Stimulated activated CD4-positive, alpha-beta T cell treated with anti-CD3 and anti-CD28 coated beads, Interleukin-12 subunit alpha, Interleukin-12 subunit beta, amount 100 ng/mL, for 48 hours (primary cell): ENCODE results near the gene RASGEF1B.
"Not testable (repeated sequence)": the region's sequence is repeated elsewhere in the genome, so short reads cannot be mapped to it uniquely, and the experiment has no call there.

Experiments
- DNase-seq, 3 donors: peaks; one replicate each; pipeline ENCODE4 v3.0.0-alpha.2; 2020; ENCODE audit warnings: low read depth in 2 of 3, low spot score in 1 of 3

The RASGEF1B gene

DNA sequence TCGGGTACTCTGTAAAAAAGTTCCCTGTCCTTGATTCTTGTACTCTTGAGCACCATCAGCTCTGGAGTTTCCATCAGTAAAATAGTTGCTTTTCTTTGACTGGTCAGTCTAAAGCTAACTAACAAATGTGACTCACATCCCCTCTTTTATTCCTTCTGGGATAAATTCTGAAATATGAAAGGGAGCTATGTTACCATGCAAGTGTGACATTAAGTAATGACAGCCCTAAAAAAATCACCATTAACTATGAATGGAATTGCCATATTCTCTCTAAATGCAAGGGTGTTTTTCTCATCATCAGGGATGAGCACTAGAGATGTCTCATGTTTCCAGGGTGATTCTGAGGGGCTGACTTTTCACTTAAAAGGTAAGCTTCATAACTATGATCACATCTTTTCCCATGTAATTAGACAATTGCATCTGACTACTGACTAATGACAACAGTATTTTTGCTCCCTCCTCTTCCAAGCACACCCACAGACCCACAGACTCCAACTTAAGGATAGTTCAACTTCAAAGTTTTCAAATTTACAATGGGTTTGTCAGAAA is 26.9 kb upstream of the RASGEF1B start:
- no peak for DNase-seq

DNA sequence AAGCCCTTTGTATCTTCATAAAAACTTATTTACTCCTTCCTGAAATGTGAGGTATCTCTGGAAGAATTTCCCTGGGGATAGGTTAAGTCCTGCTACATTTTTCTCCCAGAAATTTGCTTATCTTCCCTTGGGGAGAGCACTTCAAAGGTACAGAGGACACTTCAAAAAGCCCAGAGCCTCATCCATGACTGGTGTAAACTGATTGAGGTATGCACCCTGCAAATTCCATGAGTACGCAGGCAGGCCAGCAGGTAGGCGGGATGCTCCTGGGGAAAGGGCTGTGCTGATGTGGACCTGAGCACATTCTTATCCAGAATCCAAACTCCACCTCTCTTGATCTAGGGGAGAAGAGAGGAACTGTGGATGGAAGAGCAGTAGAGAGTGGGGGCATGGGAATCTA is 26.3 kb upstream of the RASGEF1B start:
- DNase-seq, result no peak

DNA sequence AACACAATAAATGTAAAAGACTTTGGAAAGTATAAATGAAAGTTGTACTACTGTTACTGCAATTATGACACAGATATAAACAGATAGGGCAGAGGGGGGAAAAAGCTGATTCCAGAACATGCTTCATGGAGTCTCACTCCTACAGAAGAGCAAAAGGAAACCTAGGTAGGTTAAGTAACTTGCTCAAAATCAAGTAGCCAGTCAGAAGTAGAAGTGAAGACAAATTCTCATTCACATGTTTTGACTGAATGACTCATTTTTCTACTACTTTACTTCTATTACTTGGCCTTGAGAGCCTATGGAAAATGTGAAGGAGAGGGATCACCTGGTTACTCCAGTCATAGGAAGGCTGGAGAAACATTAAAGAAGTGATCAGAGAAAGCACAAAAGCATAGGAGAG is 23.6 kb upstream of the RASGEF1B start:
- no peak for DNase-seq

DNA sequence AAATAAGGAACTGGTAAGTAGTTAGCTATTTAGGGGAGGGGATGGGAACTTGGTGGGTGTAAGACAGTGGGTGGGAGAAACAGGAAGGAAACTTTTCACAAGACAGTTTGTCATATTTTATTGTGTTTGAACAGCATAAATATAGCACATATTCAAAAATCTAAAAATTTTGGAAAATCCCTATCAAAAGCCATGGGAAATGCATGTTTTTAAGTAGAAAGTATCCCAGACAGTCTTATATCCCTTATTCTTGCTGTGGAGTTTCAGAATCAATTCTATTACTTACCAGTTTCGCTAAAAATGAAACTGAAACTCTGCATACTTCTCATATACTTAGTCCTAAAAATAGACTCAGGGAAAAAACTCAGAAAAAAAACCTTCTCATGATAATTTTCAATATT is 22.3 kb upstream of the RASGEF1B start:
- no peak for DNase-seq

DNA sequence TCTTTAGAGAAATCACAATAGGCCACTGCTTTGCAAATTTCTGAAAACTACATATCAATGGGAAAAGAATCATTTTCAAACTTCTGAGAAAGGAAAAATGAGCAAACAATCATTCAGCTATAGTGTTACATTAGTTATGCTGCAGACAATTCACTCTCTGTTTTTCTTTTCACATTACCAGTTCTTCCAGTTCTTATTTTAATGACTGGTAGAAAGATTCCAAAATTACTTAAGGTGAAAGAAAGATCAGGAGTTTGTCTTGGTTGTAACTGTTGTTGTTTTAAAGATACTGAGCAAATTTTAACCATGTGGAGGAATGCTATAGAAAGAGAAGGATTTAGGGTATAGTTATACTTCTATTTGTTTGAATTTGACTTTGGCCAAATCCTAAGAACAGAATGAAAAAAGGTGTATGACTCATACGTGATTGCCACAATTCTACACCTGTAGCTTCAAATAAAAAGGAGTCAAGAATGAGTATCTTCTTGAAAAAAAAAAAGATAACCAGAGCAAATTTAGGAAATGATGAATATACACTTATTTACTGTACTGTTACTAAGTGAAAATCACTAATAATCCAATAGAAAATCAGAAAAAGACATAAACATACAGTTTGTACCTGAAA is 21.0 kb upstream of the RASGEF1B start:
- no peak for DNase-seq

DNA sequence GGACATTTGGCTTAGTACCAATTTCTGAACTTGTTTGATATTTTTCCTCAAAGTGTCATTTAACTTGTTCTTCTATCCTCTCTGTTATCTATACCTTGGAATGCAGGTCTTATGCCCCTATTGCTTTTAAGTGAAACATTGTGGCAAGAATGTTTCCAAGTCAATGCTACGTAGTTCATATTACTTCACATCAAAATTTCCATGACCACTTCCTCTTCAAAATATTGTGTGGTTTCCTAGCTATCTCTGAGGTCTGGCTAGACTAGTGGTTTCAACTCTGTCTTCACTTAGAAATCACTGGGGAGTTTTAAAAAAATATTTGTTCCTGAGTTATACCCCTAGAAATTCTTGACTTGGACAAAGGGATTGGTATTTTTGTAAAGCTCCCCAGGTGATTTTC is 20.2 kb upstream of the RASGEF1B start:
- no peak for DNase-seq

DNA sequence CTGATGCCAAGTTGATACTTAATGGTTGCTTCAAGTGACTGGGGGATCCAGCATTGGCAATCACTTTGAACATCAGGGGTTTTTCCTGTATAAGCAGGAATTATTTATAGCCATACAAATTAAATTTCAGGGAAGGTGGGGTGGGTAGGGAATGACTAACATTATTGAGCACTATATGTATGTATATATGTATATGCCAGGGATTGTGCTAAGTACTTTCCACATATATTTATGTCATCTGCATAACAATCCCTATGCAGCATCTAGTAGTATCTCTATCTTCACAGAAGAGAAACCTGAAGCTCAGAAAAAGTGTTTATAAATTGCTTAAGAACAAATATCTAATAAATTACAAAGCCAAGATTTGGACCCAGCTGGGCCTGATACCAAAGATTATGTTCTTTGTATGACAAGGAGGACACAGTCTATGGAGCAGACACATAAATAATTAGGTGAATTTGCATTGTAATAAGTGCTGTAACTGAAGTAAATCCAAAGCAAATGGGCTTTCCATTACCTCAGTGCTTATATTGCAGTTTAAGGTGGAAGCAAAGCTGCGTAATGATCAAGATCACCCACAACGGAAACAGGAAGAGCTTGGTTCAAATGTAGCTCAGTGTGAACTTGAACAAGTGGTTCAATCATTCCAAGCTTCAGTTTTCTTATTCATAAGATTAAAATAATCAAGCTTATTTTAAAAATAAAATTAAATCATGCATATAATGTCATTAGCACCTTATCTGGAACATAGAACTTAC is 18.9 kb upstream of the RASGEF1B start:
- no peak for DNase-seq

DNA sequence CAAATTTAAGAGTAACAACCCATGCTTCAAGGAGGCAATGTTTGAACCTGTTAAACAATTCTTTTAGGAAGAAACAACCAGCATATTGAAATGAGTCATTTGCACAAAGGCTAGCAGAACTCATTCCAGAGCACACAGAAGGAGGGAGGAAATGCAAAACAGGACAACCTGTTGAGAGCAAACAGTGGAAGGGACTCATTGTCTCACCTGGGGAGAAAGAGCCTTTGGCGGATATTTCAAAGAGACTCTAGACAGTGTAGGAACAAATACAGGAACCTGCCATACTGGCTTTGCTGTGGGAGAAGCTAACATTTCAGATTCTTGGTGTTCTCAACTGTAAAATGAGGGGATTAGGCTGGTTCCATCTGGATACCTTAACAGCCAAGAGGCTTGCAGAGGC is 14.8 kb upstream of the RASGEF1B start:
- no peak for DNase-seq

DNA sequence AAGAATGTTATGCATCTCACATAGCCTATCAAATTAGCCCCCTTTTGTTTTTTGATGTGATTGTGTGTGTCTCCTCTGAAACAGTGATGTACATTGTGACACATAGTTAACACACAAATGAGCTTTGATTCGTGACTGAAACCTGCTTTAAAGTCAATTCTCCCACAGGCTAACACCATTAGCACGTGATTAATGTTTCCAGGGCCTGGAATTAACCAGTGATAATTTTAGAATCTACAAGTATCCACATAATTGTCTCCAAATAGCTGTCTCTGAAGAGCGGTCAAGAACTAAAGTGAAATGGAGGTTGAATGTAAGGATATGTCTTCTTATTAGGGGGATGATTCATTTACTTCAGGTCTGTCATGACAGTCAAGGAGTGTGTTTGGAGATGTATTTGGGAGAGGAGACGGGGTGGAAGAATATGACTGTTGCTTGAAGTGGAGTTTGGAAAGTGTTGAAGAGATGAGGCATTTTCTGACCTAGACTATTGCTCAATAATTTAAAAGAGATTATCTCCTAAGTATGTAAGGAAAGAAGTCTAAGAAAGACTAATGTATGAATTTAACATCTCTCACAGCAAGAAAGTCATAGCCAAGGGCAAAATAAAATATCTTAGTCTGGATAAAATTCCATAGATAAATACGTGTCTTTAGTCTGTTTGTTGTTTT is 13.7 kb upstream of the RASGEF1B start:
- no peak for DNase-seq

DNA sequence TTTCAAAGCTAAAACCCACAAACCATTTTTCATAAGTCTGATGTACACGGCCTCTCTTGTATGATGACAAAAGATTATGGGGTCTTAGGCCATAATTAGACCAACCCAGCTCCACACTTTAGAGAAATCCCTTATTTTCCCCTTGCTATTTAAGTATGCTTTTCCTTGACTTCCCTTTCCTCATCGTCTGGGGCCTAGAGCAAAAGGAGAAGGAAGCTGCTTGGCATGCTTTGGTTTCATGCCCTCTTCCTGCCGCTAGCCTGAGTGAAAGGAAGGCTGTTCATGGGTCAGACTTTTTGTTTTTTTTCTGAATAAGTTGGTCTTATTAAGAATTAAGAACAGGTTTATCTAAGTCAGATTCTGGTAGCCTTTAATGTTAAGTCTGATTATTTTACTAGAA is 10.6 kb upstream of the RASGEF1B start:
- DNase-seq, result no peak

DNA sequence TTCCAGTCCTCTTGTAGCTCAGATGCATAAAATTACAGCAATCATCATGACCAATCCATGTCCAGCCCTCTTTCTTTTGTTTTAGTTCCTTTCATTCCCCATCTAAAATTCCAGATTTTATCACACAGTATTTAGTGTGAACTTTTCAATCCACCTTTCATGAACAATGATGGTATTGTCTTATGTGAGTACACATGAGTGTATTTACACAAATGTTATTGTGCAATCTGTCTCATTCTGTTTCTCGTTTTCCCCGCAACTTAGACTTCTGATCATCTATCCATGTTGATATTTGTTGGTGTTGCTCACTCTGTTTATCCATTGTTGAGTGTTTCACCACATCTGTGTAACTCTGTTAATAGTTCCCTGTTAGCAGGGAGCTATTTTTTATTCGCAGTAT is 9.4 kb upstream of the RASGEF1B start:
- no peak for DNase-seq

DNA sequence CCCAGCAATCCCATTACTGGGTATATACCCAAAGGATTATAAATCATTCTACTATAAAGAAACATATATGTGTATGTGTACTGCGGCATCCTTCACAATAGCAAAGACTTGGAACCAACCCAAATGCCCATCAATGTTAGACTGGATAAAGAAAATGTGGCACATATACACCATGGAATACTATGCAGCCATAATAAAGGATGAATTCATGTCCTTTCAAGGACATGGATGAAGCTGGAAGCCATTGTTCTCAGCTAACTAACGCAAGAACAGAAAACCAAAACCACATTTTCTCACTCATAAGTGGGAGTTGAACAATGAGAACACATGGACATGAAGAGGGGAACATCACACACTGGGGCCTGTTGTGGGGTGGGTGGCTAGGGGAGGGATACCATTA is 7.9 kb upstream of the RASGEF1B start:
- DNase-seq, result not testable (repeated sequence)

DNA sequence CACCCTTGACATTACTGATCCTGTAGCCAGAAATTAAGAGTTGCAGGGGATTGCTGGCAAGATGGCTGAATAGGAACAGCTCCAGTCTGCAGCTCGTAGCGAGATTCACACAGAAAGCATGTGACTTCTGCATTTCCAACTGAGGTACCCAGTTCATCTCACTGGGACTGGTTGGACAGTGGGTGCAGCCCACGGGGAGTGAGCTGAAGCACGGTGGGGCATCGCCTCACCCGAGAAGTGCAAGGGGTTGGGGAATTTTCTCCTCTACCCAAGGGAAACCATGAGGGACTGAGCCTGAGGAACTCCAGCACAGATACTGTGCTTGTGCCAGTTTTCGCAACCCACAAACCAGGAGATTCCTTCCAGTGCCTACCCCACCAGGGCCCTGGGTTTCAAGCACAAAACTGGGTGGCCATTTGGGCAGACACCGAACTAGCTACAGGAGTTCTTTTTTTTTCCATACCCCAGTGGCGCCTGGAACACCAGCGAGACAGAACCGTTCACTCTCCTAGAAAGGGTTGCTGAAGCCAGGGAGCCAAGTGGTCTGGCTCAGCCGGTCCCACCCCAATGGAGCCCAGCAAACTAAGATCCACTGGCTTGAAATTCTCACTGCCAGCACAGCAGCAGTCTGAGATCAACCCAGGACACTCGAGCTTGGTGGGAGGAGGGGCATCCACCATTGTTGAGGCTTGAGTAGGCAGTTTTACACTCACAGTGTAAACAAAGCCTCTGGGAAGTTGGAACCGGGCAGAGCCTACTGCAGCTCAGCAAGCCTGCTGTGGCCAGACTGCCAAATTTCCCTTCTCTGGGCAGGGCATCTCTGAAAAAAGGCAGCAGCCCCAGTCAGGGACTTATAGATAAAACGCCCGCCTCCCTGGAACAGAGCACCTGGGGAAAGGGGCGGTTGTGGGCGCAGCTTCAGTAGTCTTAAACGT is 1.9 kb upstream of the RASGEF1B start:
- not testable (repeated sequence) for DNase-seq

DNA sequence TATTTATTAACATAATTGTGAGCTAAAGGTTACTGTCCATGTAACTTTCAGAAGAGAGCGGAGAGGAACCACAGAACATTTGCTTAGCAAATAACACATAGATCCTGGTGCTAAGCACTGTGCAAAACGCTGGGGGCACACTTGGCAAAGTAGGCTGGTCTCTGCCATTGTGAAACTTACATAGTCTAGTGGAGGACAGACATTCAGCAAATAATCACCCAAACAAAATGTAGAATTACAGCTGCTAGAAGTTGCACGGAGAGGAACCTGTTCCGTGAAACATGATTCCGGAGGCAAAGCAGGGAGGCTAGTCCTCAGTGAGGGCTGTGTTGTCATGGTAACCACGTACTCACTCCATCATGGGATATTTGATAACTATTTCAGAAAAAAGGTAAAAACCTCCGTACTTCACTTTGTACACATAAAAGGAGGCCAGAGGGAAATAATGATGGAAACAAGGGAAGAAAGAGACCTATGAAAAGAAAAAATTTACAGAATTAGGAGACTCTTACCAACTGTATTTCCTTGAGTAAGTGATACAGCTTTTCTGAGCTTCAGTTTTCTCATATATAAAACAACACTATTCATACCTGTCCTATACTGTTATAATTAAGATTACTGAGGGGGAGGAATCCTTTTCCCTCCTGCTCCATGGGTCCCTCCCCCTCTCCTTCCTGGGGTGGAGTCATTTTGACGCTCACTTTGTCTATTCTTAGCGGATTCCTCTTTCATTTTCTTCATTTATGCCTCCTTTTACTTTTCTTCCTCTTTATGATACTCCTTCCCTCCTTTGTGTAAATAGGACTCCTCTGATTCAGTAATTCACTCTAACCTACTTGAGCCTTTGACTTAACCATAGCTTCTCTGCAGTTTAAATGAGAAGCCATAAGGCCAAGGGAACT is 825 bp upstream of the RASGEF1B start:
- peak in 2 of 3 donors; percentile 5 to 6 for DNase-seq

DNA sequence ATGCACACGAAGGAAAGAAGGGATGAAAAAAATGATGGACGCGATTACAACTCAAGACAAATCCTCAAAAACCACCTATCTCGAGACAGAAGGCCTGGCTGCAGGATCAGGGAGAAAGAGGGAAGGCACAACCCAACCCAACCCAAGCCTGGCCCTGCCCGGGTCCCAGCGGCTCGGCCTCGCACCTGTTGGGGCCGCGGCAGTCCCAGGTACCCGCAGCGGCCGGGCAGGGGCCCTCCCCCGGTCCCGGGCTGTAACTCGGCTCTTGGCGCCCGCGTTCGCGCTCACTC is 464 bp downstream of the RASGEF1B start:
- DNase-seq, result no peak

DNA sequence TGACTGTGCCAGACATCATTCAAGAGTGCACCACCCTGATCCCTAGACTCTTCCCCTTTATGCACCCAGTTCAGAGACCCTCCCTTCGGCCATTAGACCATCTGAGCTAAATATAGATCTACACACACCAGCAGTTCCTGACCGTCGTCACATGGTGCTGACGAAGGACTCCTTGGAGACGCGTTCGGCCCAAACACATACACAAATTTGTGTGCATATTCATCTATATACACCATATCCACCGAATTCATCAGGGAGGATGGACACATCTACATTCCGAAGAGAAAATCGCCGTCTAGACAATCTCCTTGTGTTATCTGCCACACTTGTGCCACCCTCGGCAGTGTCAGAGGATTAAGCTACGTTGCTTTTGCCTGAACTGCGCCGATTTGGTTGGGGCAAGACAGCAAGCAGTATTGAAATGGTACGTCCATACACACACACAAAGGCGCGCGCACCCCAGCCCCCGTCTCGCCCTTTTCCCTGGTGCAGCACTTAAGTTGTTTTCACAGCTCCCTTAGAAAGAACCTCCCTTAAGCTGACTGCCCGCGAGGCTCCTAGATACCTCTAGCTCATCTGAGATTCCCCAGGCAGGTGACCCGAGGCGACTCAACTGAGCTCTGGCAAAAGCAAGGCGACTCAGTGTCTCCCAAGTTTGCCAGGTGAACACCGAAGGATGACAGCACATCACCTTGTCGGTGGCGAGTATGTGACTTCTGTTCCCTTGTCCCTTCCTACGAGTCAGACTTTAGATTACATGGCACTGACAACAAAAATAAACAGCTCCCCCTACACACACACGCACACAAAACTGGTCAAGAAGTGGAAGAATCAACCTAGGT is 1.0 kb downstream of the RASGEF1B start:
- DNase-seq, result peak in 2 of 3 donors; percentile 5 to 27

DNA sequence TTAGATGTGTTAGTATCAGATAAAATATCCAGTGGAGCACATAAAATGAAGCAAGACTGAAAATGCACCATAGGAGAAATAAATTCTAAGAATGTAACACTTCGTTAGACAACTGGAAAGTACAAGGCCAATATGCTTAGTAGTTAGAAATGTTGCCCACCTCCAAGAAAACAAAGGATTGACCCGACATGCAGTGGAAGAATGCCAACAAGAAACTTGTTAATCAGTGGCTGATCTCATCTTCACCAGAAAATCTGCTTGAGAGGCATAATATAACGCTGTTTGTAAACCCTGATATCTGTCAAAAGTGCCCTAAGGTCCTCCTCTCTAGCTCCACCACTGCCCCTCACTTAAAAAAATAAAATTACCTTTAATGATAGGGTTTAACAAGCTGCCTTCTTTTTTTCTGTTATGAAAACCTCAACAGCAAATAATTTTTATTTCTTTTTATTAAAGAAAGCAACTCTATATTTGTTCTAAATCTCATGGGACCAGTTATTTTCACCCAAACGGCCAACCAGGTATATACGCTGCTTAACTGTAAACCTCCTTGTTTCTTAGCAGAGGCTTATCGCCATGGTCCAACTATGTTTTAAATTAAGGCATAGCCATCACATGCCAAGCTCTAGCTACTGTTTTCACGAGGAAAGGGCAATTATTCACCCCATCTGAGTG is 1.8 kb downstream of the RASGEF1B start:
- no peak for DNase-seq

DNA sequence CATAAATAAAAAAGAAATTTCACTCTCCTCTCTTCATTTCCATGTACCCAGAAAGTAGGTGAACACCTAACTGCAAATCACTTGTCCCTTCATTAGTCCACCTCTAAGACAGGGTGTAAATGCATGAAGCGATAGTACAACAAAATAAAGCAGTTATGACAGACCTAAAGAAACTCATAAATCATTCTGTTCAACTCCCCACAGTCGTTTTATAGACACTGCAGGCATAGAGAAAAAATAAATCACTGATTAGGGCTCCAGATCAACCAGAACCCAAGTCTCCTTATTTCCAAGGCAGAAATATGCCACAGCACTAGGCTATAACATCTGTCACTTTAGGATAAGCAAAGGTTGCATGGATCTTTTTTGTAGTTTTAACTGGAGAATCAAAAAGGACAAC is 3.0 kb downstream of the RASGEF1B start:
- no peak for DNase-seq

DNA sequence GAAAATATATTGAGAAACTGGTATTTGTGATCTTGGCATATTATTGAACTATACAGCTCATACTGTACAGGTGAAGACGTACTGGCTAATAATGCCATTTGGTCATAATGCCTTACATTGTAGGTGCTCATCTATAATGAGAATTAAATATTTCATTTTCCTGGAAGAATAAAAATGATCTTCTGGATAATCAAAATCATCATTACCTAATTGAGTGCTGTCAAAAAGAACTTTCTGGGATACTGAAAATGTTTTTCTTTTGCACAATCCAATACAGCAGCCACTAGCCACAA is 4.1 kb downstream of the RASGEF1B start:
- no peak for DNase-seq
